HG03439 (cell line): ENCODE measurements around the gene NACC1.

Experiments used
- ATAC-seq: cut with Tn5 transposase; IDR thresholded peaks from one replicate; pipeline ENCODE4 v1.9.1; 2021; ENCODE audit warnings: mild to moderate bottlenecking, moderate library complexity; ENCODE audit not compliant: unreplicated experiment

Gene NACC1

DNA sequence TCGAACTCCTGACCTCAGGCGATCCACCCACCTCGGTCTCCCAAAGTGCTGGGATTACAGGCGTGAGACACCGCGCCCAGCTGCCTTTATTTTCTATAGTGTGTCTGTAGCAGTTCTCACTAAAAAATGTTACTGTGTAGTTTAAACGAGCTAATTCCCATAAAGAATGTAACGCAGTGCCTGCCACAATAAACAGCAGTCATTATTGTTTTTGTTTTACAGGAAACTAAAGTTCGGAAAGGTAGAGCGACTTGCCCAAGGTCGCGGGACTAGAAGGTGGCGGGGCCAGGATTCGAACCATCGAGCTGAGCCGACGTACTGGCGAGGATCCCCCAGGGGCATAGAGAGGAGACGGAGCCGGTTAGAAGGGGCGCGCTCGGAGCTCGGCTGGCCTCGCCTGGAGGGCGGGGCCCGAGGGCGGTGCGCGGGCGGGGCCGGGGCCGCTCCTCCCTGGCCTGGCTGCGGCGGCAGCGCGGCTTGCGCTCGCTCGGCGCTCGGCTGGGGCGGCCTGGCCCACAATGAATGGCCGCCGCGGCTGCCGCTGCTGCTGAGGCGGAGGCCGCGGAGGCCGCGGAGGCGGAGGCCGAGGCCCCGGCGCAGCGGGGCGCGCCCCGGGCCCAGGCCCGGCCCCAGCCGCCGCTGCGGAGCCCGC is at the start of gene NACC1:
Gene NACC1 (plus strand): TSS at position 493 of the 652 bp plus-strand sequence. CDS start 16,944 bp downstream, outside the sequence.
- peak; percentile 63 for ATAC-seq

DNA sequence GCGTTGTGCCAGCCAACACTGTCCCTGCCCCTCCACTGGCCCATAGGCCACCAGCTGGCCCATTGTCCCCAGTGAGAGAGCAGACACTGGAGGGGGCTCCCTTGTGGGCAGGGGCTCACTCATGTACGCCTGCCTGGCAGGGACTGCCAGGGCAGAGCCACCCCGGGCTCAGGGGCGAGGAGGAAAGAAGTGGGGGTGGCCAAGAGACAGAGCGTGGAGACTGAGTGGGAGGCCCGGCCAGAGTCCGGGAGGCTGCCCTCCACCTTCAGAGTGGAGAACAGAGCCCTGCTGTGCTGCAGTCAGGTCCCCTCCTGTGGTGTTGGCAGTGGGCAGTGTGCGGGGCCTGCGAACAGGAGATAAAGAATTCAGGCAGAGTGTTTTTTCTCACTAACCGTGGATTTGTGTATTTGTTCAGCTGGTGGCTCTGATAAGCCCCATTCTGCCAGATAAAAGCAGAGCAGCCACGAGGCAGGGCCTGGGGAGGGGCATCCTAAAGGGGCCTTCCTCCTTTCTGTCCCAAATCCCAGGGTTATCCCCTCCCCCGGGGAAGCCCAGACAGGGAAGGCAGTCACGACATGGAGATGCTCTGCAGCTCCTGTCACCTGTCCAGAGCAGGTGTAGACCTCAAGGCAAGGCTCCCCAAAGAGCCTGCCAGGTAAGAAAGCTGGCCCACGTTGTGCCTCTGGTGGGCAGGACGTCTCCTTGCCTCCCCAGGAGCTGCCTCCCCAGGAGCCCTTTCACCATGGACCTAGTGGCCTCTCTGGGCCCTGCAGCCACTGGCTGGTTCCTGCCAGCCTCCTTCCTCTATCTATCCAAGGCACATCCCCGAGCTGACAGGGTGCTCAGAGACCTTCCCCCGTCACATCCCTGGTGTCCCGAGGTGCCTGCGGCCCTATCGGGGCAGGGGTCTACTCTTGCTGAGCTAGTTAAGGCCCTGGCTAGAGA is 48.4 kb upstream of the NACC1 start:
- ATAC-seq: no peak

DNA sequence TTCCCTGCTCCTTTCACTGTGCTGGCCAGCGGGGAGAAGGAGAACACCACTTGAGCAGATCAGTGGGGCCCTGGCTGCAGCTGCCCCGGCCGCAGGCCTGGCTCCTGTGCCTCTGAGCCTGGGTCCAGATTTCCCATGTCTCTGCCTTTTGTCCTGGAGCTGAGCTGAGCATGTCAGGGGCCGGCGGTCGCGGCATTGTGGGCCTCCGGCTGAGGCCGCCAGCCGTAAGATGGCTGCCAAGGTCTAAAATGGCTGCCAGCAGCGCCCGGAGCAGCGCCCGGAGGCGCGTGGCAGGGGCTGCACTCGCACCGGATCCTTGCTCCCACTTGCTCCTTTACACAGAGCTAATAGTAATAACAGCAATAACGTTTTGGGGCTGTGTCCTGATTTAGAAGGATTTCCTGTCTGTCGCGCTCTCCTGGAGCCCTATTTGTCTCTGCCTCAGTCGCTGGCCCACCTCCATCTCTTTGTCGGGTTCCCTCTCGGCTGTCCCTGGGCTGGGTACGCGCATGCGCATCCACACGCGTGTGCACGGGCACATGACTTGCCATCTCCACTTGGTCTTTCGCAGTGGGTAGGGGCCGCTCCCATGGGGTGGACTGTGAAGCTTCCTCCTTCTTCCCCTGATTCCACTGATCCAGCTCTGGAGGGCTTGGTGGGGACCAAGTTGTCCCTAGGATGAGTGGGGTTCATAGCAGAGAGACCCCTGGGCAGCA is 47.5 kb upstream of the NACC1 start:
- ATAC-seq: no peak

DNA sequence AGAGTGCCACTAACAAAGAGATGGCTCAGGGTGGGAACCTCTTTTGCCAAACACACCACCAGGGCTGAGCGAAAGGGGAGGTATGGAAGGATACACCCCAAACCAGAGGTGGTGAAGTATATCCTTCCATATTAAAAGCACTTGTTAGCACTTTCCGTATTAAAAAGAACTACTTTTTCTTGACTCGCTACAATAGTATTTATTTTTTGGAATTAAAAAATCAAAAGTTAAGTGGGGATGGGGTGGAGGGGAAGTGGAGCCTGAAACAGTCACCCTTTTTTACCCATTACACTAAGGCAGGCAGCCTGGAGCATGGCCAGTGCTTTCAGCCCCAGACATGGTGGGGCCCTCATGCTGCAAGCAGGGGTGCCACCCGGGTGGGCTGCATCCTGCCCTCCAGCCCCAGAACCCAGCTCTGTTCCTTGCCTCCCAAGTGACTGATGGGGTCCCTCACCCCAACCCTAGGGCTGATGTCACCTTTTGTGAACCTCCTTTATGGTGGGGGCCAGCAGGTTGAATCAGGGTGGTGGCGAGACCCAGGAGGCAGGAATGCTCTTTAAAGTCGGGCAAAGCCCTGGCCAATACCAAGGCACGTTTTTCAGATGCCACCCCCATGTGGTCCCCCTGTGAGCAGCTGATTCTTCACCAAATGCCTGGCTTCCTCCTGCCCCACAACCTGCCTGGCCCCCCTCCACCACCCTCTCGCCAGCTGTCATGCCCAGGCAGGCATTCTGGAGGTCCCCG is 46.4 kb upstream of the NACC1 start:
- ATAC-seq: no peak

DNA sequence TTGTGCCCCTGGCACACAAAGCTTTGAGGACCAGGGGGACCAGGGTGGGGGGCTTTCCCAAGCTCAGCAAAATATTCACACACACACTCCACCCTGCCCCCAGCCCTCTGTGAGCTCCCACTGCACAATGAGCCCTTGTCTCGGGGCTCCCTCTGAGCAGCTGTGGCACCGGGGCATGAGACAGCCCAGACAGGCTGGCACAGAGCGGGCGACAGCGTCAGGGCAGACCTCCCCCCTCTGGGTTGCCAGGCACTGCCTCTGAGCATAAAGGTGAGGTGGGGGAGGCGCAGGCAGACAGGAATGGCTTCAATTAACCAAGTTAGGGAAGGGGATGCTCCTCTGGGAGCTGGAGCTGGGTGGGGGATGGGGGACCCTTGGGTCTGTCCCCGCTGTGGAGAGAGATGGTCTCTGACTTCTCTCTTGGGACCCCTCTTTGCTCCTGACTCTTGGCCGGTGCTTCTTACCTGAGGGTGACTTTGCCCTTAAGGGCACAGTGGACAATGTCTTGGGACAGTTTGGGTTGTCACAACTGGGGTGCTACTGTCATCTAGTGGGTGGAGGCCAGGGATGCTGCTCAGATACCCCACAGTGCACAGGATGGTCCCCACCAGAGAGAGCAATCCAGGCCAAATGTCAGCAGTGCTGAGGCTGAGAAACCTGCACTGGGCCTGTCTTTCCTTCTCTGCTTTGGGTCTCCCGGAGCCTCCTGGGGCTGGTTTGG is 45.7 kb upstream of the NACC1 start:
- no peak for ATAC-seq

DNA sequence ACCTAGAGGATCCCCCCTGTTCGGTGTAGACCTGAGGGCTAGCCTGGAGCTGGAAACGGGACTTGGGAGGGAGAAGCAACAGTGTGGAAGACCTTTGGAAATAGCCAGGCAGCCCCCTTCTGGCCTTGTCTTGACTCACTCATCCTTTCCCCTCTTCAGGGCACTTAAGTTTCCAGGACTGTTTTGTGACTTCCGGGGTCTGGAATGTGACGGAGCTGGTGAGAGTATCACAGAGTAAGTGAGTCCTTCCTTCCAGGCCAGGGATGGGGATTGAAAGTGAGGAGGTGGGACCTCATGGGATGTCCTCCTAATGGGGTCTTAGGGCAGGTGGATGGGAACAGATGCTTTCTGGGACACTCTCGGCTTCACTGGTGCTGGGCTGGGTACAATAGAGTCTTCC is 44.8 kb upstream of the NACC1 start:
- ATAC-seq: no peak

DNA sequence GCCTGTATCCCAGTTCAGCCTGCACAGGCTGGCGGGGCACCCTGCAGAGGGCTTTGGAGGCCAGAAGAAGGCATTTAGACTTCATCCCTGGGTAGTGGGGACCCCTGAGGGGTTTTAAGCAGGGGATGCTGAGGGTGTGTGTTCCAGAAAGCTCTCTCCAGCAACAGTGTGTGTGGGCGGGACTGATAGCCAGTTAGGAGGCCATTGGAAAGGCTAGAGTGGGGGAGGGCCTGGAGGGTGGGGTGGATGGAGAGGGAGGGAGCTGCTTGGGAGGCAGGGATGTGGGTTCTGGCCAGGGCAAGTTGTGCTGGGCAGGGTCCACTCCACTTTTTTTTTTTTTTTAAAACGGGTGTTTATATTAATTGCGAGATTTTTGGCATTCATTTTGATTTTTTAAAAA is 43.7 kb upstream of the NACC1 start:
- no peak for ATAC-seq

DNA sequence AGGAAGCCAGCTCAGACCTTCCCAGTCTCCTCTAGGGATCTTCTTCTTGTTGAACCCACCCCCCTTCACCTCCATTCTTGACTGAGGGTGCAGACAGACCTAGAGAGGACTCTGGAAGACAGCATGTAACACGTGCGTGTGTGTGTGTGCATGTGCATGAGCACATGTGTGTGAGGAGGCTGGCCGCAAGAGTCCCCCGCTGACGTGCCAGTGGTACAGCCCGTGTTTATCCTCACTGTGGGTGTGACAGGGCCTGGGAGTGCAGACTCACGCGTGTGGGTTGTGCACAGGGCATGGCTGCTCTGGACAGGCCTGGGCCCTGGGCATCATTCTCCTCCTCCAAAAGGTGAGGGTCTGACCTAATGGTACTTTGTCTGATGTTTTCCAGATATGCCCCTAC is 41.7 kb upstream of the NACC1 start:
- ATAC-seq: no peak

DNA sequence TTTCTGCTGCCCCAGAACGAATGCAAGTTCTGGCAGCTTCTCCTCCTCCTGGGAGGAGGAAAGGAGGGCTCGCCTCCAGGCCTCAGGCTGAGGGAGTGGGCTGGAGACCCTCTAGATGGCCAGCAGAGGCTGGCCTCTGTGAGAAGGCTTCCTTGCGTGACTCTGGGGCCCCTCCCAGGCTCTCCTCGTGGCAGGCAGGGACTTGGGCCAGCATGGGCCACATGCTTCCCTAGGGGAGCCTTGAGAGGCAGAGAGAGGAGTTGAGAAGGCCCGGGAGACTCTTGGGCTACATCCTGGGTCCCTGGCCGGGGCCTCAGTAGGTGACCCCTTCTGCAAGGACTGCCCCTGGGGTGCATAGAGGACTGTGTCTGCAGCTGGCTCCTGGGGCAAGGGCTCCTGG is 41.3 kb upstream of the NACC1 start:
- no peak for ATAC-seq

DNA sequence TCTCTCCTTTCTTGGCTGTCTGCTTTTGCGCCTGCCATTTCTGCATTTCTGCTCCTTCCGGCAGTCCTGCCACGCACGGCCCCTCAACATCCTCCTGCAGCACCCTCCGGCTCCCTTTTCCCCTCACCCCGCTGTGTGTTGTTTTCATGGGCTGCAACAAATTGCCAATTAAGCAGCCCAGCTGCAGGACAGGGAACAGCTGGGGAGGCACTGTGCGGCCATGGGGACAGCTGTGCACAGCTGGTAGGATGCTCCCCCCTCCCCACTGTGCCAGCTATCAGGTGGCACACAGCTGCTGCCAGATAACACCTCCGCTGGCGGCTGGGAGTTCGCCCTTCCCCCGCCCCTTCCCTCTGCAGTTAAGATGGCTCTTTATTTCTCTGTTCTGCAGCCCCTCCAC is 40.8 kb upstream of the NACC1 start:
- no peak for ATAC-seq

DNA sequence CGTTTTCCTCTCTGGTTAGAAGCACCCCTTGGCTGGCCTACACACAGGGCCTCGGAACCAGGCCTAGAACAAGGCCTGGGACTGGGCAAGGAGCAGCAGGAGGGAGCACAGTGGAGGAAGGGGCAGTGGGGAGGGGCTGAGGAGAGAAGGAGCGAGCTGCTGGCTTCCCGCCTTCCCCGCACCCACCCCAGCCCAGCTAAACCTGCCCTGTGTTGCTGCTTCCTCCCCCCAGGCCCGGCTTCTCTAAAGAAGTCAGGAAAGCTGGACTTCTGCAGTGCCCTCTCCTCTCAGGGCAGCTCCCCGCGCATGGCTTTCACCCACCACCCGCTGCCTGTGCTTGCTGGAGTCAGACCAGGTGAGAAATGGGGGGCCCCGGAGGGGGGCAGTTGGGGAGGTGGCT is 39.7 kb upstream of the NACC1 start:
- no peak for ATAC-seq

DNA sequence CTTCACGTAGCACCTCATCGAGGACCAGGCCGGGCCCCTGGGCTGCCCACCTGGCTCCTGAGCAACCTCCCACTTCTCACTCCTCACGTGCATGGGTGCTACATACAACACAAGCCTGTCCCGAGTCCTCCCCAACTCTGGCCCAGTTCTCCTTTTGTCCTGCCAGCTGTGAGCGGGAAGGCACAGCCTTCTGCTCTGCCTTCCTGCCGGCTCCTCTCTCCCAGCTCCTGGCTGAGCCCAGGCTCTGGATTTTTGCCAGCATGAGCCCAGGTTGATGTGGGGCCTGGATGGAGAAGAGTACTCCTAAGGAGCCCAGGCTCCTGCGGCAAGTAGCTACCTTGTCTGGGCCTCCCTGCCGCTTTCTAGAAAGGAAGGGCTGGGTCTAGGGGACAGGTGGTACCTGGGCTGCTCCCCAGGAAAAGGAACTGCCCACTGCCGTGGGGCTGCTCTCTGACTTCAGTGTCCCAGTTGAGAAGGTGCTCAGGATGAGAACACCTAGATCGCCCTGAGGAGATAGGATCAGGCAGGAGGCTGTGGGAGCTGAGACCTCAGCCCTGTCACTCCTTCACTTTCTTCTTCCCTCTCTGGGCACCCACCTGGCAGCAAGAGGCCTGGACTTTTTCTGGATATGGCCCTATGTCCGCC is 39.0 kb upstream of the NACC1 start:
- ATAC-seq: no peak

DNA sequence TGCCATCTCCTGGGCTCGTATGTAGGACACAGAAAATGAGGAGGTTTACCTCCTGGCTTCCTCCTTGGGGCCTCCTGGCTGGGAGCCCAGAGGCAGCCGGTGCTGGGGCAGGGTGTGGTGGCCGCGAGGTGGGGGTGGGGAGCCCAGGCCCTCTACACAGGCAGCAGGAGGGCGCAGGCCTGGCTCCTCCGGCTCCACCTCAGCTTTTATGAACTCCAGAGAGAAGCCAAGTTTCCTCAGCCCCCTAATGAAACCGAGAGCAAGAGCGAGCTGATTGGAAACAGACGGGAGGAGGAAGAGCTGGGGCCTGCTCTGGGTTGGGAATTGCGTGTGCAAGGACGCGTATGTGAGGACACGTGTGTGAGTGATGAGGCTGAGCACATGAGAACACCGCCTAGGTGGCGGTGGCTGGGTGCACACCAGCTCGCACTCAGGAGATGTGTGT is 38.5 kb upstream of the NACC1 start:
- no peak for ATAC-seq

DNA sequence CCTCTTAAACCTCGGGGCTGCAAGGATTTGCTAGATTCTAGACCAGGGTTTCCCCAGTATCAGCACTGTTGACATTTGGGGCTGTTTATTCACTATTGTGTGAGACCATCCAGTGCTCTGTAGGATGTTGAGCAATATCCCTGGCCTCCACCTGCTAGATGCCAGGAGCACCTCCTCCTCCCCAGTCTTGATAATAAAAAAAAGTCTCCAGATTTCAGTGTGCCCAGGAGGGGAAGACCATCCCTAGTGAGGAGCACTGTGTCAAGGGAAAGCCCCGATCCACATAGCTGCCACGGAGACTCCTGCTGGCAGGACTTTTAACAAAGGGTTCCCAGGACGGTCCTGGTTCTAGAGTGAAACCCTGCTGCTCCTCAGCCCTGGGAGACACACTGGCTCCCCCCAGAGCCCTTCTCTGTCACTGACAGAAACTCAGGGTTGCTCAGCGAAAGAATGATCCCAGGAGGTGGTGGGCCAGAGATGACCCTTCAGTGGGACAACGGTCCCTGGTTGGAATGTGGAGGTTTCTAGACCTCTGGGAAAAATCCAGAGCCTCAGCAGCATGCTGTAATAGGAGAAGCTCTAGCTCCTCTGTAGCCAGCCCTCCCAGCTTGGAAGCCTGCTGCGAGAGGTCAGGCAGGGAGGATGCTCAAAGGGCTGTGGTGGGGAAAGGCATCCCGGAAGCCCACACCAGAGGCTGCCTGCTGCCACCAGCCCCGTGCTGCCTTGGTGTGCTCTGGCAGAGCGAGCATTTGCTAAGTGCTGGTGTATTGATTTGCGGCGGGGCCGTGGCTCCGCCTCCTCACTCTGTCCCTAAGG is 35.7 kb upstream of the NACC1 start:
- no peak for ATAC-seq

DNA sequence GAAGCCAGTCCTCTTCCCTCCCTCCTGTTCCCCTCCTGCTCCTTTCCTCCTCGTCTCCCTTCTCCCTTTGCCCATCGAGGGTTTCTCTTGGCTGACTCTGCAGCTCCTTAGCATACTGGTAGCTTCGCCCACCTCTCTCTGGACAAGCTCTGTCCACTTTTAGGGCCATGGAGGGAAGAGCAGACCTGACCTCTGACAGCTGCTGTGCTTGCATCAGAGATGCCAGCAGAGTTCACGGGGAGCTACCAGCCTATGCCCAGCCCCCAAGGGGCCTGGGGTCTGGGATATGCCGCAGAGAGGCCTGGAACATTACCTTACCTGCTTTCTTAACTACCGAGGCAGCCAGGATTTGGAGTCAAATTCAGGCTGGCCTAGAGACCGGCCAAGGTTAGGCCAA is 35.1 kb upstream of the NACC1 start:
- ATAC-seq: no peak

DNA sequence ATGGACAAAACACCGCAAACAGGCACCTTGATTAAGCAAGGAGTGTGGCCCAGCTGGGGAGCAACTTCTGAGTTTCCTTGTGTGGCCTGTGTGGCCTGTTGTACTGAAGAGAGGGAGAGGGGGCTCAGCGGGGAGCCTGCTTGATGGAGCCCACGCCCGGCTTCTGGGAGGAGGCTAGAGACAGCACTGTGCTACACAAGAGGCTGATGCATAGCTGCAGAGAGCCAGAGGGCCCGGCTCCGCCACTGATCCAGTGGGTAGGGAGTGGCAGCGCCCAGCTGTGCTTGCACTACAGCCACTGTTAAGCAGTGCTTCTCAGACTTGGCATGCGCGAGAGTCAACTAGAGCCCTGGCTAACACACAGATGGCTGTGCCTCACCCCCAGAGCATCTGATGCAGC is 34.4 kb upstream of the NACC1 start:
- ATAC-seq: no peak

DNA sequence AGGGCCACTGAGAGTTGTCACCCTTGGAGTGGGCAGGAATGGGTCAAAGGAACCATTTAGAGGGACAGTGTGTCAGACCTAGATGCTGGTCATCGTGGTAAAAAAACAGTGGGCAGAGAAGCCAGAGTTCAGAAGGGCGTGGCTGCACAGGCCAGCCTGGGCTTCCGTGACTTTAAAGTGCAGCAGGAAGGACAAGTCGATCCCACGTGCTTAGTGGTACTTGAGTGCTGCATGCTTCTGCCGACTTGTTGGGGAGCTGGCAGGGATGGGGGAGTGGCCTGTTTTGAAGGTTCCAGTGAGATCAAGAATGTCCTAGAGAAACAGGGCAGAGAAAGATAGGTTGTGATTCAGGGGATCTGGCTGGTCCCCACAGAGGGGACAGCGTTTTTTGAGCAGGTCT is 32.4 kb upstream of the NACC1 start:
- ATAC-seq: no peak

DNA sequence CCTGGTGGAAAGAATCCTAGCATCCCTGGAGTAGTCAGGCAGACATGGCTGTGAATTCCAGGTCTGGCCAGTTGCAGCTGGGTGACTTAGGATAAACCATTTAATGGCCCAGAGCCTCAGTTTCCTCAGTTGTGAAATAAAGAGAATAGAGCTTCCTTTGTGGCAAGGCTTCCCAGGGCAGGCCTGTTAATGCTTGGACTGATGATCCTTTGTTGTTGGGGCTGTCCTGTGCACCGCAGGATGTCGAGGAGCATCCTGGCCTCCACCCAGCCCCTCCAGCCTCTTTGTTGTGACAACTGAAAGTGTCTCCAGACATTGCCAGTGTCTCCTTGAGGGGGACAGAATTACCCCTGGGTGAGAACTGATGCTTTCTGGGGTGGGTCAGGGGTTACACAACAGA is 31.7 kb upstream of the NACC1 start:
- no peak for ATAC-seq

DNA sequence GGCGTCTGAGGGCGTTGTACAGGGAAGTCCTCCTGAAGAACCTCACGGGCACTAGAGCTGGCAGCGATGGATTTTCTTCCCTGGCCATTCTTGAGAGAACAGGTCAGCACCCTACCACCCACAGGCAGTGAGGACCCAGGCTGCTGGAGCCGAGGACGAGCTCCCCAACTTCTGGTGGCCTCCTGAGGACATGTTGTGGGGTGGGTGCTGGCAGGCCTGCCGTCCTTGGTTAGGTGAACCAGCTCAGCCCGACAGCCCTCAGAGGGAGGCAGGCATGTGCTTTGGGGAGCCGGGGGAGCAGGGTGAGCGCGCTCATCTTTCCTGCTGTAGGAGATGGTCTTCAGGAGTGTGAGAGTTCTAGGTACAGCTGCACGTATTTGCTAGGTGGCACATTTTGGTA is 30.8 kb upstream of the NACC1 start:
- ATAC-seq: no peak
